HL-60 (cell line): ENCODE measurements around the gene EYA2.

Experiments used
- GABPA ChIP-seq: IDR thresholded peaks from 2 replicates; pipeline ENCODE4 v1.6.1; 2012; ENCODE audit warnings: low read depth
- POLR2AphosphoS5 ChIP-seq: IDR thresholded peaks from 2 replicates; pipeline ENCODE4 v1.6.1; 2012; ENCODE audit warnings: low read depth
- SPI1 ChIP-seq: IDR thresholded peaks from 2 replicates; pipeline ENCODE4 v1.6.1; 2012; ENCODE audit warnings: low read depth, mild to moderate bottlenecking, borderline replicate concordance
- TF ChIP-seq, protein P1 (sequence below): IDR thresholded peaks from one replicate; pipeline ENCODE4 v1.5.1; 2011; ENCODE audit warnings: low read length, control low read depth, inconsistent platforms; ENCODE audit not compliant: insufficient read depth
- TF ChIP-seq, protein P2 (sequence below): IDR thresholded peaks from 2 replicates; pipeline ENCODE4 v1.6.1; 2012; ENCODE audit warnings: low read depth; ENCODE audit not compliant: insufficient replicate concordance

DNA sequence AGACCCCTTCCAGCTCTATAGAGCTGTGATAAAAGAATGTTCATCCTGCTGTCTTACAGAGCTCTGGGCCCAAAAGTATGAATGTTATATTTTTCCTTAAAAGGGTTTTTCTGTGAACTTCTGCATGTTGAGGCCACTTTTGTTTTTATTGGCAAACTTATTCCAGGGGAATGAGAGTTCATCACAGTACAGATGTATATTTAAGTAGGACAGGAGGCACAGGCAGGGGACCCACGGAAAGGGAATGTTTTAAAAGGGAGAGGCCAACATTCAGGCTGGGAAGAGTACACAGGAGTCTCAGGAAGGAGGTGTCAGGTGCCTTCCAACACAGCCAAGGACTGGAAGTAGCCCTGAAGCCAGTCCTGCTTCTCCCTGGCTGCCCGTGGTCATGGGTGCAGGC is 148.4 kb downstream of the EYA2 start:
- TF ChIP-seq POLR2AphosphoS5 (no peak), SPI1 (no peak), GABPA (no peak)
- TF ChIP-seq, protein P1, sequence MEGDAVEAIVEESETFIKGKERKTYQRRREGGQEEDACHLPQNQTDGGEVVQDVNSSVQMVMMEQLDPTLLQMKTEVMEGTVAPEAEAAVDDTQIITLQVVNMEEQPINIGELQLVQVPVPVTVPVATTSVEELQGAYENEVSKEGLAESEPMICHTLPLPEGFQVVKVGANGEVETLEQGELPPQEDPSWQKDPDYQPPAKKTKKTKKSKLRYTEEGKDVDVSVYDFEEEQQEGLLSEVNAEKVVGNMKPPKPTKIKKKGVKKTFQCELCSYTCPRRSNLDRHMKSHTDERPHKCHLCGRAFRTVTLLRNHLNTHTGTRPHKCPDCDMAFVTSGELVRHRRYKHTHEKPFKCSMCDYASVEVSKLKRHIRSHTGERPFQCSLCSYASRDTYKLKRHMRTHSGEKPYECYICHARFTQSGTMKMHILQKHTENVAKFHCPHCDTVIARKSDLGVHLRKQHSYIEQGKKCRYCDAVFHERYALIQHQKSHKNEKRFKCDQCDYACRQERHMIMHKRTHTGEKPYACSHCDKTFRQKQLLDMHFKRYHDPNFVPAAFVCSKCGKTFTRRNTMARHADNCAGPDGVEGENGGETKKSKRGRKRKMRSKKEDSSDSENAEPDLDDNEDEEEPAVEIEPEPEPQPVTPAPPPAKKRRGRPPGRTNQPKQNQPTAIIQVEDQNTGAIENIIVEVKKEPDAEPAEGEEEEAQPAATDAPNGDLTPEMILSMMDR = no peak
- TF ChIP-seq, protein P2, sequence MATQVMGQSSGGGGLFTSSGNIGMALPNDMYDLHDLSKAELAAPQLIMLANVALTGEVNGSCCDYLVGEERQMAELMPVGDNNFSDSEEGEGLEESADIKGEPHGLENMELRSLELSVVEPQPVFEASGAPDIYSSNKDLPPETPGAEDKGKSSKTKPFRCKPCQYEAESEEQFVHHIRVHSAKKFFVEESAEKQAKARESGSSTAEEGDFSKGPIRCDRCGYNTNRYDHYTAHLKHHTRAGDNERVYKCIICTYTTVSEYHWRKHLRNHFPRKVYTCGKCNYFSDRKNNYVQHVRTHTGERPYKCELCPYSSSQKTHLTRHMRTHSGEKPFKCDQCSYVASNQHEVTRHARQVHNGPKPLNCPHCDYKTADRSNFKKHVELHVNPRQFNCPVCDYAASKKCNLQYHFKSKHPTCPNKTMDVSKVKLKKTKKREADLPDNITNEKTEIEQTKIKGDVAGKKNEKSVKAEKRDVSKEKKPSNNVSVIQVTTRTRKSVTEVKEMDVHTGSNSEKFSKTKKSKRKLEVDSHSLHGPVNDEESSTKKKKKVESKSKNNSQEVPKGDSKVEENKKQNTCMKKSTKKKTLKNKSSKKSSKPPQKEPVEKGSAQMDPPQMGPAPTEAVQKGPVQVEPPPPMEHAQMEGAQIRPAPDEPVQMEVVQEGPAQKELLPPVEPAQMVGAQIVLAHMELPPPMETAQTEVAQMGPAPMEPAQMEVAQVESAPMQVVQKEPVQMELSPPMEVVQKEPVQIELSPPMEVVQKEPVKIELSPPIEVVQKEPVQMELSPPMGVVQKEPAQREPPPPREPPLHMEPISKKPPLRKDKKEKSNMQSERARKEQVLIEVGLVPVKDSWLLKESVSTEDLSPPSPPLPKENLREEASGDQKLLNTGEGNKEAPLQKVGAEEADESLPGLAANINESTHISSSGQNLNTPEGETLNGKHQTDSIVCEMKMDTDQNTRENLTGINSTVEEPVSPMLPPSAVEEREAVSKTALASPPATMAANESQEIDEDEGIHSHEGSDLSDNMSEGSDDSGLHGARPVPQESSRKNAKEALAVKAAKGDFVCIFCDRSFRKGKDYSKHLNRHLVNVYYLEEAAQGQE = no peak
